GM18517 (cell line): ENCODE measurements around the gene CHST8.

ENCODE experiments used
- ATAC-seq: cut with Tn5 transposase; IDR thresholded peaks from one replicate; pipeline ENCODE4 v1.9.1; 2021; ENCODE audit warnings: mild to moderate bottlenecking, moderate library complexity; ENCODE audit not compliant: unreplicated experiment

The CHST8 gene

DNA sequence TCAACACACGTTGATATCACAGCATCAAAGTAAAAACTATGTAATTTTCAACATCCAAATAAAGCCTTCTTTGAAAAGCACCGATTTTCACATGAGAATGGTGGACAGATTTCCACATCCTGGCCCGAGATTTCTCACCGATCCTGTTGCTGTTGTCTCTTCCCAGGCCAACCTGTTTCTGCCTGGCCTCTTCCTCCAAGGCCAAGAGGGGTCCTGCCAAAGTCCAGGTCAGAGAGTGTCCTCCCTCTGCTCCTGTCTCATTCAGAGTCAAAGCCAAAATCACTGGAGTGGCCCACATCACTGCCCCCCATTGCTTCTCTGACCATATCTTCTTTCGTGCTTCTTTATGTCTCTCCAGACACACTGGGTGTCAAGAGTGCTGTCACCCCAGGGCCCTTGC is 49.5 kb downstream of the CHST8 start:
- ATAC-seq, result no peak

DNA sequence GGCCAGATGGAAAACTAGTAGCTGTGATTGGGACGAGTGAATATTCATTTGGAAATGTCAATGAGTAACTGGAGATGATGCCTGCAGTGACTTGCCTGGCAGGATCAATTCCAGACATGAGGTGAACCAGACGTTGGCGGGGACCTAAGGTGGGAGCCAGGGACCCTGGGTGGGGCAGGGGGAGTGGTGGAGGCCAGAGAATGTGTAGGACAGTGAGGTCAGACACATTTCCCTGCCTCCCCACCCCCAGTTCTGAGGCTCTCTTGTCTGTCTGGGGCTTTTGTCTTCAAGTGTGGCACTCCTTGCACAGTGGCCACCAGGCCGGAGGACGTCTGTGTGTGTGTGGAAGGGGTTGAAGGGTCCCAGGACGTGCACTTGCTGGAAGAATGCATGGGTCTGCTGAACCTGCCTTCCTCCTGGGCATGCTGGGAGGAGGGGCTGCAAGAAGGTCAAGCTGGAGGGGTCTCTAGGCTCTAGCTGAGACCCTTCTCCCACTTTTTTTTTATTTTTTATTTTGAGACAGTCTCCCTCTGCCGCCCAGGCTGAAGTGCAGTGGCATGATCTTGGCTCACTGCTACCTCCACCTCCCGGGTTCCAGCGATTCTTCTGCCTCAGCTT is 51.6 kb downstream of the CHST8 start:
- ATAC-seq, result no peak

DNA sequence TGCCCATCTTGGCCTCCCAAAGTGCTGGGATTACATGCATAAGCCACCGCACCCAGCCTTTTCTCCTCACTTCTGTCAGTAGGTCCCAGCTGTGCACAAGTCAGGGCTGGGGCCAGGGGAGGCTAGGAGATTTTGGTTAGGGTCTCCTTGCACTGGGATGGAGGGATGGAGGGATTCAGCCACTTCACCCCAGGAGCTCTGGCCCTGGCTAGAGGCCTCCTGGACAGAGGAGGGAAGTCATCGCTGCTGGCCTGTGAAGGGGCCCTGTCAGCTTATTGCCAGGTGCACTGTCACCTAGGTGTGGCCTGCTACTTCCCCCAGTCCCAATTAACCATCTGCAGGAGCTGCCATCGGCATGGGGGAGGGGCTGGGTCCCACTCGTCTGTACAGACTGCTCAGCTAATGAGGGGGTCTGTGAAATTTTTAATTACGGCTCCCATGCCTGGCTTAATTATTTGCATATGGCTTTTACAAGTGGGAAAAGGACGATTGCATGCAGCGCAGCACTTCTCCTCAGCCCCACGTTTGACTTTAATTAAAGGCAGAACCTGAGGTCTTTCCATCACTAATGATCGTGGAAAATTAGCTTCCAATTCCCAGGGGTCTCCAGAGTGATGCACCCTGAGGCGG is 52.4 kb downstream of the CHST8 start:
- ATAC-seq, result no peak

DNA sequence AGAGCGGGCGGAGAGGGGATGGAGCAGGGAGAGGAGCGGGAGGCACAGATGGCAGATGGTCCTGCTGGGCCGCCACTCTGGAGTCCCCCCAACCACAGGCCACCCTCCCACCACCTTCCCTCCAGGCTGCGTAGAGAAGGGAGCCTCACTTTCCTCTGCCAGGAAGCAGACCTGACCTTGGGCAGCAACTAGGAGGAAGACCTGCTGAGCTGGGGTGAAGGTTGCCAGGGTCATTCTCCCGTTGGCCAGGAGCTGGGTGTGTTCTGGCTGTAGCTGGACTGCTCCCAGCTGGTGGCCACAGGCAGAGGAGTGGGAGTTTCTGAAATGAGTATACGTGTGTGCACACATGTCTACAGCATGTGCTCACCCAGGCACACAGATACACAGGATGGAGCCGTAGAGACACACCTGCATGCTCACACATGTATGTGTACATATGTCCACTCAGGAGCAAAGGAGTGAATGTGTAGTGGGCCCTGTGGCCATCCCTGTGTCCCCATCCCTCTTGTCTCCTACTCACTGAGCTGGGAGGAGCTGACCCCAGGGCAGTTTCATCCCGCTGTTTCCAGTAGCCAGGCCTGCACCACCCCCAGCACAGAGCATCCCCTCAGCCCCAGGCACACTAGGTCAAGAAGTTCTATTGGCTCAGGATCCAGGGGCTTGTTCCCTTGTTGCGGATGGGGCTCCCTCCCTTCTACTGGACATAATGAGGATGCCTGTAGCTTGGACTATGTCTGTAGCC is 53.0 kb downstream of the CHST8 start:
- no peak for ATAC-seq

DNA sequence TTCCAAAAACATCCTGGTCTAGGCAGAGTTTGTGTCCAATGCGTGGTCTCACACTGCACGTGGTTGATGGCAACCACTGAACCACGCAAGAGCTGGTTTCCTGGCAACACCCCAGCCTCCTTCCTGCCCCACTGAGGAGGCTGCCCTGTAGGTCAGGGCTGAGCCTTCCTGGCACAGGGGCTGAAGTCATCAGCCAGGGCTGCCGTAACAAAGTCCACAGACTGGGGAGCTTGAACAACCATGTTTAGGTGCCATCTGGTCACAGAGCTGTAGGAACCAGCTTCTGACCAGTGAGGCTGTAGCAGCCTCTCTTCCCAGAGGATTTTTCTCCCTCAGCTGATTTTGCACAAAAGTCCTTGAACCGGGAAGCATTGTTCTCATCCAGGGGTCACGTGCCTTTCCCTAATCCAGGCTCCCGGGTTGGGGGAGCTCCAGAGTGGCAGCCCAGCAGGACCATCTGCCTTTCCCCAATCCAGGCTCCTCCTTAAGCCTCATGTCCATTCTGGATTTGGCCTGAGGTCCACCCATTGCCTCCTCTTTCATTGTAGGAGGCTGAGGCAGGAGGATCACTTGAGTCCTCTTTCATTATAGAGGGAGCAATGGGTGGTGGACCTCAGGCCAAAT is 53.9 kb downstream of the CHST8 start:
- ATAC-seq, result no peak

DNA sequence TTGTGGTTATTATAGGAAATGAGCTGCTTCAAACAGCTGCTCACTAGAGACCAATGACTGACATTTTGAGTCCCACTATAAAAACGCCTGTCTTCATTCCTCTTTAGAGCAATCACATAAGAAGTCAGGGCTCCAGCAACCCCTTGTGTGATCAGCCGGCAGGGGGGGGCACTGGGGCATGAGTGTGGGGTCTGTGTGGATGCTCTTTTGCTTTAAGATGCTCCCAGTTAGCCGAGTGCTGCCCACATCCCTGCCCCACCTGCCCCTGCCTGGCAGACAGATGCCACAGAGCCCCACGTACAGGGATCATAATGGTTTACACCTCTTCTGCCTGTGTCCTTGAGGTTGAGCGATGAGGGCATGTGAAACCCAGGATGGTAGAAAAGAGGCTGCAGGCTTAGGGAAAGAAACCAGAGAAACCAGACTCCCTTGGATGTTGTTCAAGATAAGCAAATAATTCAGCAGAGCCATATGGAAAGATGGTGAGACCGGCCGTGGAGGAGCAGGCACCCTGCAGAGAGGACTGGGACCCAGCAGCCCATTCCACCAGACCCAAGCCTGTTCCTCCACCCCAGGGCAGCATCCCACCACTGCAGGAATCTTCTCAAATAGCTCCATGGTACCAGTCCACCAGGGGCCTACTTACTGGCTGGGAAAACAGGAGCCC is 55.4 kb downstream of the CHST8 start:
- ATAC-seq, result no peak

DNA sequence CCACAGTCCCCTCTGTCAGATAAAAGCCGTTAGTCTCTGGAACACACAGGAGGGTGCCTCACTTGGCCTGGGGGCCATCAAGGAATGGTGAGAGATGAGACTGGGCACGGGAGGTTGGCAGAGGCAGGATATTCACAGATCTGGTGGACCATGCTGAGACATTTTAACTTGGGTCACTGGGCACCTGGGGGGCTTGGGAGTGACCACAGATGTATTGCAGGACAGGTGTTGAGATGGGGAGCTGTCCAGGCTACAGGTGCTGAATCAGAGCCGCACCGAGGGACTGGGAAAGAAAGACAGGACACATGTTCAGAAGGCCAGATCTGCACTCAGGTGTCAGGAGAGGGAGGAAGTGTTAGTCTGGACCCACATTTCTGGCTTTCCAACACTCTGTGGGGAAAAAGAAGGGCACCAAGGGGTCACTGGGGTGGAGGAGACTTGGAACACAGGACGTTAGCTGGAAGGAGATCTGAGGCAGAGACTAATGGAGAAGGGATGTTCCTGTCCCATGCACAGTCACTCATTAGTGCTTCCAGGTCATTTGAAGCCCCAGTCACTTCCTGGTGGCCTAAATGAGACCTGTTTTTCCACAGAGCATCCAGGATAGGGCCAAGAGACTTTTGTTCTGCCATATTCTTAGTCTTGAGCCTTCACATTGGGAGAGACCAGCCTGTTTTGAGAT is 56.1 kb downstream of the CHST8 start:
- no peak for ATAC-seq

DNA sequence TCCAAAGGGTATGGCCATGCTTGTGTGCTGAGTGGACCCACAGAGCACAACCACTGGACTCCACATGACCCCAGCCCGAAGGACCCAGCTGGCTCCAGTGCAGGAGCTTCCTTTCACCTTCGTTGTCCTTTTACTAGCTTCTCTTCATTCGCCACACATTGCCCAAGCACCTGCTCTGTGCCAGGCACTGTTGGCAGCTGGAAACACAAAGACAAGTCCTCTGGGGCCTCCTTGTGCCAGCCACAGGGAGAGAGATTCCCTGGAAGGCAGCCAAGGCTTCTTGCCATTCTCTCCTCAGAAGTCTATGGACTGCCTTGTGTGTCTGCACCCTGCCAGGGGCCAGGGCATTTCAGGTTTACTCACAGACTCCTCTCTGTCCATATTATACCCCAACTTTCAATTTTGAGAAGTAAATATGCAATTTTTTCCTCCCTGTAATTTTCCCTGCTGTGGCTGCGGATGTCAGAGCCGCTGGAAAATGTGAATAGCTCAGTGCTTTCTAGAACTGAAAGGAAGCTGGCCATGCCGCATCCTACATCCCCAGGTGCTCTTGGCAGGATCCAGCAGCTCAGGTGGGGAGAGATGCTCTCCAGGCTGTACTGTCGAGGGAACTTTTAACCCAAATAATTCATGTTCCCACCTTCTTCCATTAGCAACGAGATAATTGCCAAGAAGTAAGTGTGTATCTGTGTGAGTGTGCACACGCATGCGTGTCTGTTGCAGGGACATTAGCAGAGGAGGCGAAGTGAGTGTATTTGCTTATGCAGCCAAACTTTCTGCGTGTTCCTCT is 57.2 kb downstream of the CHST8 start:
- ATAC-seq, result no peak

DNA sequence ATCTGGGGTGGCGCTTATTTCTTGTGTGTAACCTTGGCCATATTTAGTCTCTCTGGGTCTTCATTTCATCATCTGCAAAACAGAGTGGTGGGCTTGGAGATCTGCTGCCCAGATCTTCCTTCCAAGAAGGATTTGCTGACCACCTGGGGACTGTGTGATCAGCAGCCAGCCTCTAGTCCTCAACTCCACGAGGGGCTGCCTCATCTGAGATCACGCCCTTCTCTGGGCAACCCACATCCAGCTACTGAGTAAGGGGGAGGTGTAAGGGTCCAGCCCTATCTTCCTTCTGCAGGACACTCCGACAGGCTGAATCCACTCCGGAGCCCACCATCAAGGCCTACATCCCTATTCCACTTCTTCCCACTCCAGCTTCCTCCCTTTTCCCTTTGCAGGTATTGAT is 57.9 kb downstream of the CHST8 start:
- no peak for ATAC-seq

DNA sequence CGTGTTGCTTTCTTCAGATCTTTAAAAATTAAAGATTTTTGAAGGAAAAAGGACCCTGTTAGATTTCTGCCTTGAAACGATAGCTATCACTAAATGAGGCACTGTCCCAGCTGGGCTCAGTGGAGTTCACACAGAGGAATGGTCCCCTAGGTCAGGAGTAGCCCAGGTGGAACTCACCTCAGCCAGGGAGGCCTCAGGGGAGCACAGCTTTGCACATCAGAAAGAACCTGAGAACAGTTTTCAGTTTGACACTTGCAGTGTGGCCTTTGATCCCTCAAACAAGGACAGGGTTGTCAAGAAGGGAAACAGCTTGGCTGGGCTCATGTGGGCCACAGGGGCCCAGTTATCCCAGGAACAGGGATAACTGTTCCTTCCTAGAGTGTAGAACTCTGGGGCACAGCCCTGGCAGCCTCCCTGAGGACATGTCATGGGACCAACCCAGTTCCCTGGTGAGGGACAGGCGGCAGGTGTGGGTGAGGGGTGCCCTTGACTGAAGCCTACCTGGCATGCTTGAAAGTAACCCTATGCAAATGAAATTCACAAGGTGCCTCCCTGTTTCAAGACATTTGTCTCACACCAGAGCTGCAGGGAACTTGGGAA is 59.4 kb downstream of the CHST8 start:
- ATAC-seq, result no peak

DNA sequence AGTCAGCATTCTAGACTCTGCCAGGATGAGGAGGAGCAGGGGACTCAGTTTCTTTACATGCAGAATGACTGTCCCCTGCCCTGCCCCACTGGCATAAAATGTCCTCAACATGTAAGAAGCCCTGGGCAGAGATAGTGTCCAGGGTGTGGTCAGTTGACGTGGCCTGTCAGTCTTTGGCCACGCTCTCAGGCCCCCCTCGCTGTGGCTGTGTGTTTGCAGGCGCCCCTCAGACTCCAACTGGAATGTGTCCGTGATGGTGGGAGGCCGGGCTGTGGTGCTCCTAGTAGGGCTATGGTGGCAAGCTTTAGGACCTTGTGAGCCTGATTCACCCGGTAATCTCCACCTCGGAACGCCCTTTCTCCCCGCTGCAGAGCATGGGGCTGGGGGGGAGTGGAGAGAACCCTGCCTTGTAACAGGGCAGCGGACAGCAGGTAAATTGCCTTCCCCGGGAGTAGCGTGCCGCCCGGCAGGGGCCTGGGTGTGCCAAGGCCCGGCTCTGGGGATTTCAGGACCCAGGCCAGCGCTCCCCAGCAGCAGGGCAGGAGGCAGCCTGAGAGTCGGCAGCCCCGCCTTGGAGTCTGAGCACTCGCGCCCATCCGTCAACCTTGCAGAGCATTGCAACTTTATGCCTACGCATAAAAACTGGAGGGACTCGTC is 62.3 kb downstream of the CHST8 start:
- ATAC-seq, result no peak

DNA sequence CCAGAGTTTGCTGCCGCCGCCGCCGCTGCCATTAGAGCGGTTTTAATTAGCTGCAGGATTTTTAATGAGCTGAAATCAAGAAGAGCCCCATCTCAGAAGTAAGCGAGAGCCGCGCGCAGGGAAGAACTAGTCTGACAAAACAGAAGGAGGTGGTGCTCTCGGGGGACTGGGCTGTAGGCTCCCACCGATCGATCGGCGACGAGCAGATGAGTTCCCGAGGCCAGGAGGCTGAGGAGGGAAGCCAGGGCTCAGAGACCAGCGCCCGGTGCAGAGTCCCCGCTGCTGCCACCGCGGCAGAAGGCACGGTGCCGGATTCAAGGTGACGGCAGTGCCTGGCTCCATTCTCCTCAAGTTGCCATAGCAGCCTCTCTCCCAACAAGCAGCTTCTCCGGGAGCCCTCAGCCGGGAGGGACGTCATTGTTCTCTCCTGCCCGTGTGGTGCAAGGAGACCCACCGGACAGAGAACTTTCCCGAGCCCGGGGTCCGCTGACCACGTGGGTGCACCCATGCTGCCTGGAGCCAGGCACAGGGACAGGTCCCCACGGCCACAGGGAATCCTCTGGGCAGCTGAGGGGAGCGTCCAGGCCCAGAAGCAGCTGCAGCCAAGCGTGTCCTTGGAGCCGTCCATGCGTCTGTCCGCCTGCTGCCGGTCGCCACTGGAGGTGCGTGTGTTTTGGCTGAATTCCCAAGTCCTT is 62.9 kb downstream of the CHST8 start:
- no peak for ATAC-seq

DNA sequence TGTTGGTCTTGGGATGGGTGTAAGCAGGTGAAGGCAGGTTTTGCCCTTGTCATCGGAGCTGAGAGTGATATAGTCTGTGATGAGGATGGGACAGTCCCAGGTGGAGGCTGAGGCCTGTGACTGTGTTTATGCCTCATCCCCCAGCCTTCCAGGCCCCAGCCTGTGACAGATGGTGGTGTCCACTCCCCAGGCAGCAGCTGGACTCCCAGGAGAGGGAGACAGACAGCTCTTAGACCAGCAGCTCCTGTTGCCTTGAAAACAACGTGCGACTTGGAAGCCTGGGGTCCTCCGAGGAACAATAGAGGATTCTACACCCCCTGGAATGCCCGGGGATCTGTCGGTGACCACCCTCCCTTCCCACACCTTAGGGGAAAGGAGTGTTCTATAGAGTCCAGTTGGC is 63.8 kb downstream of the CHST8 start:
- no peak for ATAC-seq

DNA sequence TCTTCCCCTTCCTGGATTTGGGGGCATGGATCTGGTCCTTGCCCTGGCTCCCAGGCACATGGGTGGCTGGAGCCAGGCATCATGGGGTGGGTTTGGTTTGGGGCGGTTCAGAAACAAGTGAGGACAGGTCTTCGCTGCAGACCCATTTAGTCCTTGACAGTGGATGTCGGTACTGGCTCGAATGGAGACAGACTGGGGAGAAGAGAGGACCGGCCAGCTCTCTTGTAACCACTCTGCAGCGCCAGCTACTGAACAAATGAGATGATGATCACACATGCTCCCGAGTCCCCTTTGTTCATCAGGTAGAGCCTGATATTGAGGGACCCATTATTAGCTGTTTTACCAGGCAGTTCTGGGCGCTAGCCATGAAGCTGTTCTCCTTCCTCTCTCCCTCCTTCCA is 64.5 kb downstream of the CHST8 start:
- no peak for ATAC-seq

DNA sequence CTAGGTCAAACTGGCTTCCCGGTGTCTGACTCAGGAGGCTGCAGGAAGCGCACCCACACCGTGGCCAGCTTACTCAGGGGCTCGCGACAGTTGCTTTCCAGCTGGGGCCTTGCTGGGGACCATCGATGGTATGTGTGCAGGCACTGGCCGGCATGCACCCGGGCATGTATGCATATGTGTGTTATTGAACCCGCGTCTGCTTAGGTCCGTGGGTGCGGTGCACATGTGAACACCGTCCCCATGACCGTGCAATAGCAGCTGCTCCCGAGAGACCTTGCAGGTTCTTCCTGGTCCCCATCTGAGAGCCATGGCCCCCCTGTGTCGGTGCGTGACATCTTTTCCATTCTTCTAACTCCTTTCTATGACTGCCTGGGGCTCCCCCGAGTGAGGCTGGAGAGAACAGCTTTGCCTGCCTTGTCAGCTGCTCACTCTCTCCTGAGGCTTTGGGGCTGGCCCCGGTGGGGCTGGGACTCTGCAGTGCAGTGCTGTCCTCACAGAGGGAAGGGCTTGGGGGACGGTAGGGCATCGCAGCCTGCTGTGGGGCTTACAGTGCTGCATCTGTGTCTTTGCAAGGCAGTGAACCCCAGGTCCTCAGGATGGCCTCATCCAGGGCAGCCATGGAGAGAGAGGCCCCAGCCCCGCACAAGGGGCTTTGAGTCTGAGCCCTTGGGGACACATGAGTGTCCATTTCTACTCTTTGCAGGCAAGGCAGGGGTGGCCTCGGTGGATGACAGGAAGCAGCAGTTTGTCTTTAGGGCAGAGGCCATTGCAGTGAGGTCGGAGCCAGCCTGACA is 65.1 kb downstream of the CHST8 start:
- no peak for ATAC-seq

DNA sequence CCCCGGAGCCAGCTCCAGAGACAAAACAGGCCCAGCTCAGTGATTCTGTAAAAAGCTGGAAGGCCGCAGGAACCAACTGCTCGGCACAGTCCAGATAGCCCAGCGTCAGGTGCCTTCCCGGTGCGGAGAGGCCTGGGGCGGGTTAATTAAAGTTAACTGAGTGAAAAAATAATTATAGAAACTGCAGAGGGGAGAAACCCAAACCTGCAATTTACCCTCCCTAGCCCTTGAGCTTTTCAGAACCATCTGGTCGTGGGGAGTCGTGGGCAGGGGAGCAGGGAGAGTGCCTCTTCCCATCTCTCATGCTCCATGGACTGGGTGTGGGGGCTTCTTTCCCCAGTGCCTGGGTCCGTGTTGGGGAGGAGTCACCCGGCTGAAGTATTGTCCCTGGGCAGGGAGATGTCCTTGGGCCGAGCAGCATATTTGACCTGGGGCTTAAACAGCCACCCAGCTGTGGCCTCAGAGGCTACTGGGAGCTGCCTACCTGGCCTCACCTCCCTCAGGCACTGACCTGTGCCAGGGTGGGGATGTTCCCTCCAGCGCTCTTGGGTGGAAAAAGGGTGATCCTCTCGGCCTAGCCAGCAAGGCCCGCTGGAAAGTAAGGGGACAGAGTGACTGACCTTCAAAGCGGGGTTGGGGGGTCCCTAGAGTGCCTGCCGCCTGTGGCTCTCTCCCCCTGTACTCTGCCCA is 65.9 kb downstream of the CHST8 start:
- no peak for ATAC-seq
